SK-N-SH treated with all-trans-retinoic acid at 6 μM for 48 hours (cell line): ENCODE measurements around the gene RTN1.
"Not testable (repeated sequence)": the region's sequence is repeated elsewhere in the genome, so short reads cannot be mapped to it uniquely, and the experiment has no call there.

Experiments
- ATAC-seq: fragments of 200-7000 bp; cut with Tn5 transposase; 3 replicates; pipeline ENCODE4 v1.9.1; 2020; ENCODE audit warnings: mild to moderate bottlenecking, moderate library complexity
- ARNTL ChIP-seq: fragments of 450-650 bp; formaldehyde crosslinking; IDR thresholded peaks from 2 replicates; pipeline ENCODE4 v1.5.0; 2020; ENCODE audit warnings: low read depth, mild to moderate bottlenecking, moderate library complexity, borderline replicate concordance
- BACH2 ChIP-seq: fragments of 250-450 bp; sonication (Bioruptor Pico); IDR thresholded peaks from 2 replicates; pipeline ENCODE4 v1.9.0; 2021; ENCODE audit warnings: mild to moderate bottlenecking, borderline replicate concordance
- CREB5 ChIP-seq: fragments of 250-450 bp; sonication (Bioruptor Pico); IDR thresholded peaks from 2 replicates; pipeline ENCODE4 v1.5.1; 2020; ENCODE audit warnings: low read depth, mild to moderate bottlenecking, moderate library complexity
- CSDC2 ChIP-seq: fragments of 250-450 bp; sonication (Bioruptor Pico); IDR thresholded peaks from 2 replicates; pipeline ENCODE4 v1.5.0; 2020; ENCODE audit warnings: mild to moderate bottlenecking, moderate library complexity
- ESRRG ChIP-seq: fragments of 250-450 bp; sonication (Bioruptor Pico); IDR thresholded peaks from 2 replicates; pipeline ENCODE4 v1.6.1; 2021; ENCODE audit warnings: mild to moderate bottlenecking
- GLIS3 ChIP-seq: fragments of 250-450 bp; sonication (Bioruptor Pico); IDR thresholded peaks from 2 replicates; pipeline ENCODE4 v1.5.0; 2020; ENCODE audit warnings: mild to moderate bottlenecking, moderate library complexity
- ISL1 ChIP-seq: fragments of 250-450 bp; sonication (Bioruptor Pico); IDR thresholded peaks from 2 replicates; pipeline ENCODE4 v2.1.2; 2022; ENCODE audit warnings: mild to moderate bottlenecking, moderate library complexity
- OSR1 ChIP-seq: fragments of 250-450 bp; sonication (Bioruptor Pico); IDR thresholded peaks from 2 replicates; pipeline ENCODE4 v1.8.0; 2022; ENCODE audit warnings: moderate library complexity, mild to moderate bottlenecking, inconsistent platforms
- PATZ1 ChIP-seq: fragments of 250-450 bp; sonication (Bioruptor Pico); IDR thresholded peaks from 2 replicates; pipeline ENCODE4 v1.8.0; 2020; ENCODE audit warnings: mild to moderate bottlenecking, moderate library complexity, borderline replicate concordance
- RARB ChIP-seq: fragments of 250-450 bp; sonication (Bioruptor Pico); IDR thresholded peaks from 2 replicates; pipeline ENCODE4 v1.8.0; 2021; ENCODE audit warnings: mild to moderate bottlenecking, moderate library complexity
- SNAI2 ChIP-seq: fragments of 250-450 bp; sonication (Bioruptor Pico); IDR thresholded peaks from 2 replicates; pipeline ENCODE4 v1.5.0; 2020; ENCODE audit warnings: mild to moderate bottlenecking, moderate library complexity
- TOX ChIP-seq: fragments of 250-450 bp; sonication (Bioruptor Pico); IDR thresholded peaks from 2 replicates; pipeline ENCODE4 v1.8.0; 2021; ENCODE audit warnings: mild to moderate bottlenecking, moderate library complexity, borderline replicate concordance
- ZC3H10 ChIP-seq: fragments of 250-450 bp; sonication (Bioruptor Pico); IDR thresholded peaks from 2 replicates; pipeline ENCODE4 v1.5.1; 2021; ENCODE audit warnings: mild to moderate bottlenecking, moderate library complexity
- ZFP3 ChIP-seq: fragments of 250-450 bp; sonication (Bioruptor Pico); IDR thresholded peaks from 2 replicates; pipeline ENCODE4 v1.5.0; 2020; ENCODE audit warnings: mild to moderate bottlenecking, moderate library complexity
- ZFP30 ChIP-seq: fragments of 450-650 bp; formaldehyde crosslinking; IDR thresholded peaks from 2 replicates; pipeline ENCODE4 v1.5.0; 2022; ENCODE audit warnings: mild to moderate bottlenecking, moderate library complexity
- ZNF565 ChIP-seq: fragments of 450-650 bp; formaldehyde crosslinking; conservative IDR thresholded peaks from 2 replicates; pipeline ENCODE4 v1.5.0; 2020; ENCODE audit warnings: low read depth, mild to moderate bottlenecking, moderate library complexity
- ZNF70 ChIP-seq: fragments of 450-650 bp; formaldehyde crosslinking; IDR thresholded peaks from 2 replicates; pipeline ENCODE4 v1.5.0; 2020; ENCODE audit warnings: mild to moderate bottlenecking, moderate library complexity
- ZNF8 ChIP-seq: fragments of 450-650 bp; formaldehyde crosslinking; IDR thresholded peaks from 2 replicates; pipeline ENCODE4 v1.5.0; 2020; ENCODE audit warnings: mild to moderate bottlenecking, moderate library complexity
- TF ChIP-seq, protein P1 (sequence below): fragments of 250-450 bp; sonication (Bioruptor Pico); IDR thresholded peaks from 2 replicates; pipeline ENCODE4 v1.8.0; 2021; ENCODE audit warnings: low read depth, mild to moderate bottlenecking, moderate library complexity, borderline replicate concordance
- TF ChIP-seq, protein P2 (sequence below): fragments of 250-450 bp; sonication (Bioruptor Pico); IDR thresholded peaks from 2 replicates; pipeline ENCODE4 v1.5.0; 2020; ENCODE audit warnings: mild to moderate bottlenecking, moderate library complexity

RTN1 gene

GRCh38 chr14:59664741-59665140 is 205.8 kb downstream of the RTN1 start (continued):
- no peak for TF ChIP-seq PATZ1
- TF ChIP-seq ESRRG (CRISPR knock-in tag): no peak
- no peak for TF ChIP-seq ZFP30
- no peak for TF ChIP-seq ZFP3 (CRISPR knock-in tag)
- TF ChIP-seq OSR1 (CRISPR knock-in tag): no peak
- TF ChIP-seq ZNF70 (CRISPR knock-in tag): no peak
- no peak for TF ChIP-seq ZC3H10 (CRISPR knock-in tag)
- no peak for TF ChIP-seq CREB5 (CRISPR knock-in tag)
- no peak for TF ChIP-seq ZNF565 (CRISPR knock-in tag)
- no peak for TF ChIP-seq TOX (CRISPR knock-in tag)

DNA sequence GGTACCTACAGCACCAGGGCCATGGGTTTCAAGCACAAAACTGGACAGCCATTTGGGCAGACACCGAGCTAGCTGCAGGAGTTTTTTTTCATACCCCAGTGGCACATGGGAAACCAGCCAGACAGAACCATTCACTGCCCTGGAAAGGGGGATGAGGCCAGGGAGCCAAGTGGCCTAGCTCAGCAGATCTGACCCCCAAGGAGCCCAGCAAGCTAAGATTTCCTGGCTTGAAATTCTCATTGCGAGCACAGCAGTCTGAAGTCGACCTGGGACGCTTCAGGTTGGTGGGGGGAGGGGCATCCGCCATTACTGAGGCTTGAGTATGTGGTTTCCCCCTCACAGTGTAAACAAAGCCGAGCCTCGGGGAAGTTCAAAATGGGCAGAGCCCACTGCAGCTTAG is 212.8 kb downstream of the RTN1 start:
- no peak for TF ChIP-seq ISL1 (CRISPR knock-in tag)
- TF ChIP-seq ARNTL (CRISPR knock-in tag): no peak
- no peak for TF ChIP-seq ZFP3 (CRISPR knock-in tag)
- TF ChIP-seq, protein P1, sequence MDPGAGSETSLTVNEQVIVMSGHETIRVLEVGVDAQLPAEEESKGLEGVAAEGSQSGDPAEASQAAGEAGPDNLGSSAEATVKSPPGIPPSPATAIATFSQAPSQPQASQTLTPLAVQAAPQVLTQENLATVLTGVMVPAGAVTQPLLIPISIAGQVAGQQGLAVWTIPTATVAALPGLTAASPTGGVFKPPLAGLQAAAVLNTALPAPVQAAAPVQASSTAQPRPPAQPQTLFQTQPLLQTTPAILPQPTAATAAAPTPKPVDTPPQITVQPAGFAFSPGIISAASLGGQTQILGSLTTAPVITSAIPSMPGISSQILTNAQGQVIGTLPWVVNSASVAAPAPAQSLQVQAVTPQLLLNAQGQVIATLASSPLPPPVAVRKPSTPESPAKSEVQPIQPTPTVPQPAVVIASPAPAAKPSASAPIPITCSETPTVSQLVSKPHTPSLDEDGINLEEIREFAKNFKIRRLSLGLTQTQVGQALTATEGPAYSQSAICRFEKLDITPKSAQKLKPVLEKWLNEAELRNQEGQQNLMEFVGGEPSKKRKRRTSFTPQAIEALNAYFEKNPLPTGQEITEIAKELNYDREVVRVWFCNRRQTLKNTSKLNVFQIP (CRISPR knock-in tag): no peak
- TF ChIP-seq ZNF70 (CRISPR knock-in tag): no peak
- no peak for TF ChIP-seq ZNF8
- no peak for ATAC-seq

DNA sequence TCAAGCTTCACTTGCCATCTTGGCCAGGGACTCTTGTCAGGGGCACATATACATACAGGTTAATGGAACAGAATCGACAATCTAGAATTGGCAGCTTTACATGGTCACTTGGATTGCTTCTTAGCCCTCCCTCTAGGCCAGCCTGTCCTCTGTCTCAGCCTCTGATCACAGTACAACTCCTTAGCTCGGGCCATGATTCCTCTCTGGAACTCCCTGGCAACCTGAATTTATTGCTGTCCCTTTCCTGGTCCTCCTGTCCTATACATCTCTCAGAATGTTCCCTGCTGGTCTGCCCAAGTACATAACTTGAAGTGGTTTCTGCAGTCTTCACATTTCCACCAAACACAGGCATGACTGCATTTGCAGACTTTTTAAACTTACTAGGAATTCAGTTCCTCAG is 214.1 kb downstream of the RTN1 start:
- TF ChIP-seq ARNTL (CRISPR knock-in tag): no peak
- no peak for TF ChIP-seq SNAI2 (CRISPR knock-in tag)
- TF ChIP-seq BACH2 (CRISPR knock-in tag): no peak
- TF ChIP-seq, protein P2, sequence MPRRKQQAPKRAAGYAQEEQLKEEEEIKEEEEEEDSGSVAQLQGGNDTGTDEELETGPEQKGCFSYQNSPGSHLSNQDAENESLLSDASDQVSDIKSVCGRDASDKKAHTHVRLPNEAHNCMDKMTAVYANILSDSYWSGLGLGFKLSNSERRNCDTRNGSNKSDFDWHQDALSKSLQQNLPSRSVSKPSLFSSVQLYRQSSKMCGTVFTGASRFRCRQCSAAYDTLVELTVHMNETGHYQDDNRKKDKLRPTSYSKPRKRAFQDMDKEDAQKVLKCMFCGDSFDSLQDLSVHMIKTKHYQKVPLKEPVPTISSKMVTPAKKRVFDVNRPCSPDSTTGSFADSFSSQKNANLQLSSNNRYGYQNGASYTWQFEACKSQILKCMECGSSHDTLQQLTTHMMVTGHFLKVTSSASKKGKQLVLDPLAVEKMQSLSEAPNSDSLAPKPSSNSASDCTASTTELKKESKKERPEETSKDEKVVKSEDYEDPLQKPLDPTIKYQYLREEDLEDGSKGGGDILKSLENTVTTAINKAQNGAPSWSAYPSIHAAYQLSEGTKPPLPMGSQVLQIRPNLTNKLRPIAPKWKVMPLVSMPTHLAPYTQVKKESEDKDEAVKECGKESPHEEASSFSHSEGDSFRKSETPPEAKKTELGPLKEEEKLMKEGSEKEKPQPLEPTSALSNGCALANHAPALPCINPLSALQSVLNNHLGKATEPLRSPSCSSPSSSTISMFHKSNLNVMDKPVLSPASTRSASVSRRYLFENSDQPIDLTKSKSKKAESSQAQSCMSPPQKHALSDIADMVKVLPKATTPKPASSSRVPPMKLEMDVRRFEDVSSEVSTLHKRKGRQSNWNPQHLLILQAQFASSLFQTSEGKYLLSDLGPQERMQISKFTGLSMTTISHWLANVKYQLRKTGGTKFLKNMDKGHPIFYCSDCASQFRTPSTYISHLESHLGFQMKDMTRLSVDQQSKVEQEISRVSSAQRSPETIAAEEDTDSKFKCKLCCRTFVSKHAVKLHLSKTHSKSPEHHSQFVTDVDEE: no peak
- no peak for TF ChIP-seq OSR1 (CRISPR knock-in tag)
- TF ChIP-seq GLIS3 (CRISPR knock-in tag): no peak
- TF ChIP-seq RARB: no peak
- no peak for TF ChIP-seq ZFP30
- TF ChIP-seq, all 23 proteins: peak for 0
- no peak for ATAC-seq

- ATAC-seq: not testable (repeated sequence)
Observed at GRCh38 chr14:59654131-59654530, 216.4 kb downstream of the RTN1 start.

DNA sequence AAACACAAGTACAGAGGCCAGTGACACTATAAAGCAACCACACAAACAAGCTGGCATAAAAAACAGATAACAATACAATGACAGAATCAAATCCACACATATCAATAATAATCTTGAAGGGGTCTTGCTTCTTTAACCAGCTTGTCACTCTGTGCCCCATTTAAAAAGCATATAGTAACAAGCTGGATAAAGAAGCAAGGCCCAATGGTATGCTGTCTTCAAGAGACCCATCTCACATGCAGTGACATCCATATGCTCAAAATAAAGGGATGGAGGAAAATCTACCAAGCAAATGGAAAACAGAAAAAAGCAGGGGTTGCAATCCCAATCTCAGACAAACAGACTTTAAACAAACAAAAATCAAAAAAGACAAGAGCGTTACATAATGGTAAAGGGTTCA is 223.7 kb downstream of the RTN1 start:
- ATAC-seq: not testable (repeated sequence)

DNA sequence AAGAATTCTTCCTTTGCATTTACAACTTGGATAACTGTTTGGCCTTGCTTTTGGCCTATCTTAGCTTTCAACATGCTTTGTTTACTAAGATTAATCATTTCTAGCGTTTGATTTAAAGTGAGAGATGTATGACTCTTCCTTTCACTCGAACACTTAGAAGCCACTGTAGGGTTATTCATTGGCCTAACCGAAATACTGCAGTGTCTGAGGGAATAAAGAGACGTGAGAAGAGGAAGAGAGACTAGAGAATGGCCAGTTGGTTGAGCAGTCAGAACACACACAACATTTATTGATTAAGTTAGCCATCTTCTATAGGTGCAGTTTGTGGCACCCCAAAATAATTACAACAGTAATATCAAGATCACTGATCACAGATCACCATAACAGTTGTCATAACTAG is 231.7 kb downstream of the RTN1 start:
- no peak for ATAC-seq
- no peak for TF ChIP-seq ZNF70 (CRISPR knock-in tag)
- no peak for TF ChIP-seq ISL1 (CRISPR knock-in tag)
- TF ChIP-seq, protein P2: no peak
- no peak for TF ChIP-seq PATZ1
- TF ChIP-seq CSDC2: no peak
- no peak for TF ChIP-seq ESRRG (CRISPR knock-in tag)
- TF ChIP-seq ZNF8: no peak
- TF ChIP-seq SNAI2 (CRISPR knock-in tag): no peak
- no peak for TF ChIP-seq OSR1 (CRISPR knock-in tag)
